ENCODE results near the gene CLPTM1L. TPM values are rescaled to one million over a fixed set of nuclear protein-coding genes. Genes with fewer than 3 reads are reported as not detected.
"Not testable (repeated sequence)": the region's sequence is repeated elsewhere in the genome, so short reads cannot be mapped to it uniquely, and the experiment has no call there.

Gene CLPTM1L
- total and polyA plus RNA-seq, 2 donors (not counting 1 experiment from before 2014, with no cell fraction given): 78.4 to 99.9 TPM

DNA sequence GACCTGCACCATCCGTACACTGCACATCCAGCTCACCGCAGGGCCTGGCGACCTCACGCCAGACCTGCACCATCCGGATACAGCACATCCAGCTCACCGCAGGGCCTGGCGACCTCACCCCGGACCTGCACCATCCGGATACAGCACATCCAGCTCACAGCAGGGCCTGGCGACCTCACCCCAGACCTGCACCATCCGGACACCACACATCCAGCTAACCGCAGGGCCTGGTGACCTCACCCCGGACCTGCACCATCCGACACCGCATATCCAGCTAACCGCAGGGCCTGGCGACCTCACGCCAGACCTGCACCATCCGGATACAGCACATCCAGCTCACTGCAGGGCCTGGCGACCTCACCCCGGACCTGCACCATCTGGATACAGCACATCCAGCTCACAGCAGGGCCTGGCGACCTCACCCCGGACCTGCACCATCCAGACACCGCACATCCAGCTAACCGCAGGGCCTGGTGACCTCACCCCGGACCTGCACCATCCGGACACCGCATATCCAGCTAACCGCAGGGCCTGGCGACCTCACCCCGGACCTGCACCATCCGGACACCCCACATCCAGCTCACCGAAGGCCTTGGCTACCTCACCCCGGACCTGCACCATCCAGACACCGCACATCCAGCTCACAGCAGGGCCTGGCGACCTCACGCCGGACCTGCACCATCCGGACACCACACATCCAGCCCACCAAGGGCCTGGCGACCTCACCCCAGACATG lies 61.7 kb downstream of the CLPTM1L start:
- CTCF ChIA-PET; H3K4me1 Mint-ChIP-seq; H3K27ac ChIP-seq (ENCODE audit: low read length in 2 of 2); H2AFZ ChIP-seq (ENCODE audit: insufficient read depth, low read depth, low read length, poor library complexity, severe bottlenecking); DNase-seq; H3K36me3 ChIP-seq (replicated peaks in 1 of 2; ENCODE audit: control extremely low read depth in 1 of 2, control insufficient read depth in 1 of 2, extremely low read depth in 1 of 2, insufficient read depth in 2 of 2, low read length in 1 of 2); H3K4me3 ChIP-seq (ENCODE audit: control extremely low read depth in 1 of 5, extremely low read depth in 1 of 5, insufficient read depth in 1 of 5, low read depth in 2 of 5, low read length in 4 of 5); H3K27me3 Mint-ChIP-seq; H3K4me2 ChIP-seq (replicated peaks; ENCODE audit: low read depth, low read length, poor library complexity, severe bottlenecking); H3K9me3 Mint-ChIP-seq (ENCODE audit: insufficient read depth); H3K9ac ChIP-seq (ENCODE audit: low read length); H3K4me1 ChIP-seq (ENCODE audit: control insufficient read depth in 2 of 2, insufficient read depth in 2 of 2, low read length in 2 of 2); ATAC-seq (ENCODE audit: low read depth); H3K27me3 ChIP-seq (replicated peaks in 1 of 4; ENCODE audit: control extremely low read depth in 1 of 4, control insufficient read depth in 3 of 4, insufficient read depth in 4 of 4, low read length in 3 of 4); intact Hi-C loops (cut with micrococcal nuclease); H4K20me1 ChIP-seq (ENCODE audit: control insufficient read depth, insufficient read depth, low read length, poor library complexity, severe bottlenecking); H3K4me3 Mint-ChIP-seq; POLR2A ChIA-PET; H3K79me2 ChIP-seq (ENCODE audit: control insufficient read depth, insufficient read depth, low read length); H3K27ac Mint-ChIP-seq: not testable (repeated sequence)
- WGBS (ENCODE audit: insufficient coverage): 96% methylated on average over 29 of the region's 40 CpGs
- peaks cover 0 to 14% (median 1%) of the 10 kb centered on the region in 3 donors for H3K9me3 ChIP-seq (ENCODE audit: control extremely low read depth in 1 of 3, control insufficient read depth in 2 of 3, insufficient read depth in 1 of 3, low read length in 2 of 3)

DNA sequence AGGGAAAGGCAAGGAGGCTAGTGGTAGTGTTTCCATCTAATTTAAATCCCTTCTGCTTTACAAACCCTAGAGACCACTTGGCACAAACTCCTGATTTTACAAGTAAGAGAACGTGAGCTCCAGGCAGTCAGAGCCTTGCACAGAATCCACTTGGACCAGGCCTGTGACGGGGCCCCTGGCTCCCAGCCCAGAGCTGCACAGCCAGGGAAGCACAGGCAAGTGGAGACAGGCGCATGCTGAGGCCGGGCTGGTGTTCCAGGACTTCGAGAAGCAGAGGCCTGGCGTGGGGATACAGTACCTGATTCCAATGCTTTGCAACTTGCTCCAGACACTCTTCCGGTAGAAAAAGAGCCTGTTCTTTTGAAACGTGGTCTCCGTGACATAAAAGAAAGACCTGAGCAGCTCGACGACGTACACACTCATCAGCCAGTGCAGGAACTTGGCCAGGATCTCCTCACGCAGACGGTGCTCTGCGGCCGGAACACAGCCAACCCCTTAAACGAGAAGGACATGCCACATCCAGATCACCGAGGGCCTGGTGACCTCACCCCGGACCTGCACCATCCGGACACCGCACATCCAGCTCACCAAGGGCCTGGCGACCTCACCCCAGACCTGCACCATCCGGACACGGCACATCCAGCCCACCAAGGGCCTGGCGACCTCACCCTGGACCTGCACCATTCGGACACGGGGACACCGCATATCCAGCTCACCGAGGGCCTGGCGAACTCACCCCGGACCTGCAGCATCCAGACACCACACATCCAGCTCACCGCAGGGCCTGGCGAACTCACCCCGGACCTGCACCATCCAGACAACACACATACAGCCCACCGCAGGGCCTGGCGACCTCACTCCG lies 62.5 kb downstream of the CLPTM1L start:
- H3K9ac ChIP-seq (ENCODE audit: low read length): no peak overlapping the region
- H3K27me3 ChIP-seq (replicated peaks in 1 of 4; ENCODE audit: control extremely low read depth in 1 of 4, control insufficient read depth in 3 of 4, insufficient read depth in 4 of 4, low read length in 3 of 4): no peaks in the 10 kb centered on the region
- TF ChIP-seq, protein P1, sequence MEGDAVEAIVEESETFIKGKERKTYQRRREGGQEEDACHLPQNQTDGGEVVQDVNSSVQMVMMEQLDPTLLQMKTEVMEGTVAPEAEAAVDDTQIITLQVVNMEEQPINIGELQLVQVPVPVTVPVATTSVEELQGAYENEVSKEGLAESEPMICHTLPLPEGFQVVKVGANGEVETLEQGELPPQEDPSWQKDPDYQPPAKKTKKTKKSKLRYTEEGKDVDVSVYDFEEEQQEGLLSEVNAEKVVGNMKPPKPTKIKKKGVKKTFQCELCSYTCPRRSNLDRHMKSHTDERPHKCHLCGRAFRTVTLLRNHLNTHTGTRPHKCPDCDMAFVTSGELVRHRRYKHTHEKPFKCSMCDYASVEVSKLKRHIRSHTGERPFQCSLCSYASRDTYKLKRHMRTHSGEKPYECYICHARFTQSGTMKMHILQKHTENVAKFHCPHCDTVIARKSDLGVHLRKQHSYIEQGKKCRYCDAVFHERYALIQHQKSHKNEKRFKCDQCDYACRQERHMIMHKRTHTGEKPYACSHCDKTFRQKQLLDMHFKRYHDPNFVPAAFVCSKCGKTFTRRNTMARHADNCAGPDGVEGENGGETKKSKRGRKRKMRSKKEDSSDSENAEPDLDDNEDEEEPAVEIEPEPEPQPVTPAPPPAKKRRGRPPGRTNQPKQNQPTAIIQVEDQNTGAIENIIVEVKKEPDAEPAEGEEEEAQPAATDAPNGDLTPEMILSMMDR (IDR thresholded peaks at IDR 0.05): no peak
- no peak overlapping the region for H3K27ac ChIP-seq (ENCODE audit: low read length in 2 of 2)
- H3K4me2 ChIP-seq (replicated peaks; ENCODE audit: low read depth, low read length, poor library complexity, severe bottlenecking): no peak overlapping the region
- H3K27me3 Mint-ChIP-seq: no peaks in the 10 kb centered on the region
- peaks cover 0 to 19% (median 0%) of the 10 kb centered on the region in 3 donors for H3K9me3 ChIP-seq (ENCODE audit: control extremely low read depth in 1 of 3, control insufficient read depth in 2 of 3, insufficient read depth in 1 of 3, low read length in 2 of 3)
- no peak overlapping the region for H3K4me3 Mint-ChIP-seq
- intact Hi-C loops (cut with micrococcal nuclease): no loop called here
- H3K36me3 ChIP-seq (replicated peaks in 1 of 2; ENCODE audit: control extremely low read depth in 1 of 2, control insufficient read depth in 1 of 2, extremely low read depth in 1 of 2, insufficient read depth in 2 of 2, low read length in 1 of 2): no peaks in the 10 kb centered on the region
- ChIA-PET CTCF (no interaction called here), POLR2A (no interaction called here)
- no peak overlapping the region for H3K4me3 ChIP-seq (ENCODE audit: control extremely low read depth in 1 of 5, extremely low read depth in 1 of 5, insufficient read depth in 1 of 5, low read depth in 2 of 5, low read length in 4 of 5)
- no peaks in the 10 kb centered on the region for H3K4me1 ChIP-seq (ENCODE audit: control insufficient read depth in 2 of 2, insufficient read depth in 2 of 2, low read length in 2 of 2)
- no peak overlapping the region for H3K27ac Mint-ChIP-seq
- WGBS (ENCODE audit: insufficient coverage): 92% methylated on average over 36 of the region's 37 CpGs
- no peaks in the 10 kb centered on the region for H3K79me2 ChIP-seq (ENCODE audit: control insufficient read depth, insufficient read depth, low read length)
- no peak for DNase-seq
- no peak for ATAC-seq (ENCODE audit: low read depth)
- no peaks in the 10 kb centered on the region for H4K20me1 ChIP-seq (ENCODE audit: control insufficient read depth, insufficient read depth, low read length, poor library complexity, severe bottlenecking)
- no peaks in the 10 kb centered on the region for H3K9me3 Mint-ChIP-seq (ENCODE audit: insufficient read depth)
- no peak overlapping the region for H2AFZ ChIP-seq (ENCODE audit: insufficient read depth, low read depth, low read length, poor library complexity, severe bottlenecking)
- H3K4me1 Mint-ChIP-seq: no peaks in the 10 kb centered on the region
